IMR-90 (cell line): ENCODE data around the gene DDX54. TPM values are rescaled to one million over a fixed set of nuclear protein-coding genes. Genes with fewer than 3 reads are reported as not detected.

Source experiments
- ATAC-seq: fragments of 200-7000 bp; cut with Tn5 transposase; 2 replicates; pipeline ENCODE4 v1.9.1; 2020; ENCODE audit warnings: low read depth, mild to moderate bottlenecking, moderate library complexity
- BruUV-seq: library from RNA; stranded (reverse); fragments of 400-500 nt; replicated peaks from 2 replicates; lab custom pipeline; 2021; lab: Mats Ljungman, UMichigan
- CTCF ChIA-PET: fragments of 300-600 bp; formaldehyde crosslinking; extraction: SDS; loops from one replicate; lab custom pipeline; 2021; ENCODE audit warnings: antibody characterized with exemption; lab: Yijun Ruan, JAX
- POLR2A ChIA-PET: fragments of 300-600 bp; sonication (Branson Sonifier 250); formaldehyde crosslinking; loops from one replicate; lab custom pipeline; 2022; ENCODE audit warnings: antibody characterized with exemption; ENCODE audit not compliant: unreplicated experiment; lab: Charles Lee
- DNase-seq: peaks from one replicate; pipeline ENCODE4 v3.0.0; 2013
- H2AFZ ChIP-seq: replicated peaks from 2 replicates; pipeline ENCODE3; 2013; ENCODE audit warnings: low read length, mild to moderate bottlenecking; ENCODE audit not compliant: poor library complexity
- H2AK5ac ChIP-seq: 2 replicates; pipeline ENCODE4 v1.6.1; 2013; ENCODE audit warnings: low read depth, low read length, inconsistent platforms
- H2AK9ac ChIP-seq: replicated peaks from 2 replicates; pipeline ENCODE3; 2013; ENCODE audit warnings: mild to moderate bottlenecking, low read depth, low read length, moderate library complexity; ENCODE audit not compliant: poor library complexity
- H2BK120ac ChIP-seq: 2 replicates; pipeline ENCODE4 v1.6.1; 2013; ENCODE audit warnings: low read depth, low read length, inconsistent platforms
- H2BK15ac ChIP-seq: 3 replicates; pipeline ENCODE4 v1.6.1; 2013; ENCODE audit warnings: low read depth, low read length, inconsistent platforms
- H2BK20ac ChIP-seq: 2 replicates; pipeline ENCODE4 v1.6.1; 2013; ENCODE audit warnings: low read depth, mild to moderate bottlenecking, inconsistent platforms, low read length, moderate library complexity
- H2BK5ac ChIP-seq: 2 replicates; pipeline ENCODE4 v1.6.1; 2013; ENCODE audit warnings: mild to moderate bottlenecking, low read depth, low read length, inconsistent platforms; ENCODE audit not compliant: poor library complexity, severe bottlenecking
- H3K14ac ChIP-seq: replicated peaks from 2 replicates; pipeline ENCODE4 v1.6.1; 2013; ENCODE audit warnings: low read depth, low read length, inconsistent platforms
- H3K18ac ChIP-seq: 2 replicates; pipeline ENCODE4 v1.6.1; 2013; ENCODE audit warnings: low read depth, low read length, control low read depth
- H3K23ac ChIP-seq: 2 replicates; pipeline ENCODE4 v1.6.1; 2013; ENCODE audit warnings: low read depth, low read length, inconsistent platforms
- H3K27ac ChIP-seq: 2 replicates; pipeline ENCODE4 v1.5.1; 2013; ENCODE audit warnings: mild to moderate bottlenecking, control low read depth, low read length; ENCODE audit not compliant: insufficient read depth
- H3K27me3 ChIP-seq: 2 replicates; pipeline ENCODE4 v1.6.1; 2013; ENCODE audit warnings: low read length; ENCODE audit not compliant: control insufficient read depth, insufficient read depth
- H3K36me3 ChIP-seq: 2 replicates; pipeline ENCODE4 v1.6.1; 2013; ENCODE audit warnings: low read length, mixed read lengths; ENCODE audit not compliant: control insufficient read depth, insufficient read depth
- H3K4ac ChIP-seq: 2 replicates; pipeline ENCODE4 v1.6.1; 2013; ENCODE audit warnings: low read depth, low read length, inconsistent platforms
- H3K4me1 ChIP-seq: 2 replicates; pipeline ENCODE4 v1.6.1; 2013; ENCODE audit warnings: low read length, mixed read lengths; ENCODE audit not compliant: control insufficient read depth, insufficient read depth
- H3K4me2 ChIP-seq: 2 replicates; pipeline ENCODE4 v1.6.1; 2013; ENCODE audit warnings: low read depth, mild to moderate bottlenecking, control low read depth, low read length, moderate library complexity
- H3K4me3 ChIP-seq: 2 replicates; pipeline ENCODE4 v1.5.1; 2013; ENCODE audit warnings: low read depth, mild to moderate bottlenecking, control low read depth, low read length, moderate library complexity; ENCODE audit not compliant: insufficient read depth
- H3K56ac ChIP-seq: 2 replicates; pipeline ENCODE4 v1.6.1; 2013; ENCODE audit warnings: low read length, inconsistent platforms; ENCODE audit not compliant: insufficient read depth; ENCODE audit errors: extremely low read depth
- H3K79me1 ChIP-seq, 2 experiments: 2 replicates each; pipeline ENCODE4 v1.6.1; 2013; ENCODE audit warnings: low read length in 2 of 2, inconsistent platforms in 1 of 2, low read depth in 1 of 2
- H3K9ac ChIP-seq: 2 replicates; pipeline ENCODE4 v1.6.1; 2013; ENCODE audit warnings: low read depth, low read length, control low read depth
- H3K9me1 ChIP-seq: 2 replicates; pipeline ENCODE4 v1.6.1; 2013; ENCODE audit warnings: low read length, inconsistent platforms; ENCODE audit not compliant: insufficient read depth
- H3K9me3 ChIP-seq: 2 replicates; pipeline ENCODE4 v1.6.1; 2013; ENCODE audit warnings: low read length; ENCODE audit not compliant: control insufficient read depth, insufficient read depth
- H4K20me1 ChIP-seq: 2 replicates; pipeline ENCODE4 v1.6.1; 2013; ENCODE audit warnings: low read length, inconsistent platforms; ENCODE audit not compliant: insufficient read depth
- H4K5ac ChIP-seq: 2 replicates; pipeline ENCODE4 v1.6.1; 2013; ENCODE audit warnings: mild to moderate bottlenecking, low read depth, low read length, control low read depth
- H4K8ac ChIP-seq, 2 experiments: 2 replicates each; pipeline ENCODE4 v1.6.1; 2013; ENCODE audit warnings: low read depth in 2 of 2, low read length in 2 of 2, control low read depth in 1 of 2, inconsistent platforms in 1 of 2
- H4K91ac ChIP-seq: 2 replicates; pipeline ENCODE4 v1.6.1; 2013; ENCODE audit warnings: low read depth, low read length, inconsistent platforms; ENCODE audit not compliant: insufficient read depth
- BHLHE40 ChIP-seq: fragments of 150-350 bp; IDR thresholded peaks from 2 replicates; pipeline ENCODE4 v1.6.1; 2016; ENCODE audit warnings: mild to moderate bottlenecking, low read depth, low read length
- CEBPB ChIP-seq: IDR thresholded peaks from 2 replicates; pipeline ENCODE4 v1.6.1; 2012; ENCODE audit warnings: low read depth, low read length, improper control_type of control experiment
- CHD1 ChIP-seq: IDR thresholded peaks from 2 replicates; pipeline ENCODE4 v1.6.1; 2012; ENCODE audit warnings: low read depth, low read length, improper control_type of control experiment
- CTCF ChIP-seq: conservative IDR thresholded peaks from 2 replicates; pipeline ENCODE4 v1.5.1; 2012; ENCODE audit warnings: mild to moderate bottlenecking, low read depth, low read length, improper control_type of control experiment
- FOS ChIP-seq: fragments of 150-350 bp; IDR thresholded peaks from 2 replicates; pipeline ENCODE4 v1.6.1; 2016; ENCODE audit warnings: low read depth, low read length
- MAFK ChIP-seq: IDR thresholded peaks from 2 replicates; pipeline ENCODE4 v1.6.1; 2012; ENCODE audit warnings: low read depth, low read length, improper control_type of control experiment
- MAZ ChIP-seq: IDR thresholded peaks from 2 replicates; pipeline ENCODE4 v1.6.1; 2012; ENCODE audit warnings: low read depth, mild to moderate bottlenecking, low read length, improper control_type of control experiment, moderate library complexity, borderline replicate concordance
- MXI1 ChIP-seq: IDR thresholded peaks from 2 replicates; pipeline ENCODE4 v1.6.1; 2012; ENCODE audit warnings: low read depth, mild to moderate bottlenecking, low read length, moderate library complexity, borderline replicate concordance
- POLR2A ChIP-seq: IDR thresholded peaks from 2 replicates; pipeline ENCODE4 v1.6.1; 2012; ENCODE audit warnings: mild to moderate bottlenecking, low read depth, low read length
- RAD21 ChIP-seq: IDR thresholded peaks from 2 replicates; pipeline ENCODE4 v1.6.1; 2012; ENCODE audit warnings: low read length, improper control_type of control experiment
- RFX5 ChIP-seq: IDR thresholded peaks from 2 replicates; pipeline ENCODE4 v1.8.0; 2012; ENCODE audit warnings: low read depth, mild to moderate bottlenecking, low read length, moderate library complexity
- SMC3 ChIP-seq: fragments of 150-350 bp; IDR thresholded peaks from 2 replicates; pipeline ENCODE4 v1.6.1; 2016; ENCODE audit warnings: low read depth, mild to moderate bottlenecking, antibody characterized with exemption, low read length, moderate library complexity
- WGBS, 2 experiments: methylation state at CpG; one replicate each; pipeline versions ENCODE4 v1.1.5 to v1.1.7; 2013; ENCODE audit warnings: missing lambda C conversion rate in 2 of 2; ENCODE audit not compliant: insufficient read length in 1 of 2; ENCODE audit errors: extremely low coverage in 2 of 2; 5-methylcytosine and 5-hydroxymethylcytosine counted together
- dilution Hi-C: fragments of 300-500 bp; cut with HindIII; formaldehyde crosslinking; loops from one replicate; pipeline ENCODE4 v1.14.3; 2018; ENCODE audit warnings: low sequenced_read_pairs; ENCODE audit not compliant: unreplicated experiment
- in situ Hi-C: fragments of 300-500 bp; cut with MboI; formaldehyde crosslinking; loops from 3 replicates; pipeline ENCODE4 v1.14.3; 2019; ENCODE audit warnings: low sequenced_read_pairs, inconsistent platforms, mixed read lengths
- intact Hi-C: fragments of 100-400 bp; cut with micrococcal nuclease; formaldehyde crosslinking; loops from 2 replicates; pipeline ENCODE4 v1.10.0; 2022
- polyA plus RNA-seq, 3 experiments: library from polyadenylated mRNA; depleted of rRNA; stranded (reverse); fragments of >200 nt; gene quantifications; 2 replicates each; pipeline ENCODE4 v1.2.3, GENCODE V29; 2012; ENCODE audit warnings: low replicate concordance in 1 of 3
- total RNA-seq: library from RNA; depleted of rRNA; stranded (reverse); fragments of >200 nt; gene quantifications from 2 replicates; pipeline ENCODE4 v1.2.3, GENCODE V29; 2012
- TF ChIP-seq, protein P1 (sequence below): fragments of 150-350 bp; IDR thresholded peaks from 2 replicates; pipeline ENCODE4 v1.6.1; 2016; ENCODE audit warnings: low read depth, mild to moderate bottlenecking, low read length, moderate library complexity, borderline replicate concordance
- TF ChIP-seq, protein P2 (sequence below): fragments of 150-350 bp; IDR thresholded peaks from 2 replicates; pipeline ENCODE4 v1.6.1; 2017; ENCODE audit warnings: mild to moderate bottlenecking, antibody characterized with exemption, low read length, low read depth

The DDX54 gene
- total and polyA plus RNA-seq, 2 of the 4 experiments (the other 2 are of a cell fraction) = 23.8 to 47.5 TPM

- no peak overlapping the region for H2BK20ac ChIP-seq
- peaks cover 2% of the 10 kb centered on the region; the same call in 1 of the 2 replicates for H3K4me1 ChIP-seq
- no peak overlapping the region for H4K91ac ChIP-seq
- H3K4me2 ChIP-seq = no peak overlapping the region
- H3K27me3 ChIP-seq = no peaks in the 10 kb centered on the region
- peak overlapping the region; percentile 14; the same call in 1 of the 2 replicates for H2AK5ac ChIP-seq
- H3K9me1 ChIP-seq = no peaks in the 10 kb centered on the region
- intact Hi-C loops = no loop called here
- no peak overlapping the region for H3K9ac ChIP-seq
- no peaks in the 10 kb centered on the region for H3K36me3 ChIP-seq
- ATAC-seq = no peak
- dilution Hi-C loops = no loop called here
- TF ChIP-seq POLR2A = no peak
- TF ChIP-seq, protein P1, sequence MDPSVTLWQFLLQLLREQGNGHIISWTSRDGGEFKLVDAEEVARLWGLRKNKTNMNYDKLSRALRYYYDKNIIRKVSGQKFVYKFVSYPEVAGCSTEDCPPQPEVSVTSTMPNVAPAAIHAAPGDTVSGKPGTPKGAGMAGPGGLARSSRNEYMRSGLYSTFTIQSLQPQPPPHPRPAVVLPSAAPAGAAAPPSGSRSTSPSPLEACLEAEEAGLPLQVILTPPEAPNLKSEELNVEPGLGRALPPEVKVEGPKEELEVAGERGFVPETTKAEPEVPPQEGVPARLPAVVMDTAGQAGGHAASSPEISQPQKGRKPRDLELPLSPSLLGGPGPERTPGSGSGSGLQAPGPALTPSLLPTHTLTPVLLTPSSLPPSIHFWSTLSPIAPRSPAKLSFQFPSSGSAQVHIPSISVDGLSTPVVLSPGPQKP = no peak
- TF ChIP-seq CHD1 = no peak
- no peak for TF ChIP-seq RFX5
- no peak for TF ChIP-seq BHLHE40
- no peak for TF ChIP-seq CEBPB
- no peak for TF ChIP-seq SMC3
- TF ChIP-seq, protein P2, sequence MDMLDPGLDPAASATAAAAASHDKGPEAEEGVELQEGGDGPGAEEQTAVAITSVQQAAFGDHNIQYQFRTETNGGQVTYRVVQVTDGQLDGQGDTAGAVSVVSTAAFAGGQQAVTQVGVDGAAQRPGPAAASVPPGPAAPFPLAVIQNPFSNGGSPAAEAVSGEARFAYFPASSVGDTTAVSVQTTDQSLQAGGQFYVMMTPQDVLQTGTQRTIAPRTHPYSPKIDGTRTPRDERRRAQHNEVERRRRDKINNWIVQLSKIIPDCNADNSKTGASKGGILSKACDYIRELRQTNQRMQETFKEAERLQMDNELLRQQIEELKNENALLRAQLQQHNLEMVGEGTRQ = no peak
- no peak for TF ChIP-seq CTCF
- no peak for TF ChIP-seq RAD21
- TF ChIP-seq MXI1 = no peak
- TF ChIP-seq MAFK = no peak
- no peak for TF ChIP-seq FOS
- TF ChIP-seq MAZ = no peak
- POLR2A ChIA-PET = no interaction called here
- no peak overlapping the region for H4K5ac ChIP-seq
- no peak overlapping the region for H2BK120ac ChIP-seq
- no peak overlapping the region for H3K23ac ChIP-seq
- H2AFZ ChIP-seq = no peak overlapping the region
- H3K18ac ChIP-seq = no peak overlapping the region
- 0 out of 2 replicates have a peak overlapping the region, but pooled peaks have one; percentile 6 for H3K4ac ChIP-seq
- H4K20me1 ChIP-seq = no peaks in the 10 kb centered on the region
- no peak overlapping the region for H2AK9ac ChIP-seq
- H3K14ac ChIP-seq = no peak overlapping the region
- H3K27ac ChIP-seq = no peak overlapping the region
- H4K8ac ChIP-seq = no peak overlapping the region
- CTCF ChIA-PET = no interaction called here
- H2BK5ac ChIP-seq = no peak overlapping the region
- H3K4me3 ChIP-seq = no peak overlapping the region
- H2BK15ac ChIP-seq = no peak overlapping the region
- H3K56ac ChIP-seq = no peak overlapping the region
- WGBS, 2 experiments = 83% methylated on average over 4 of the region's 14 CpGs; no CpG with 5 or more reads in 1 of the 2 experiments
- BruUV-seq = no TSS peak
- no peaks in the 10 kb centered on the region for H3K79me1 ChIP-seq
- no peaks in the 10 kb centered on the region for H3K9me3 ChIP-seq
- in situ Hi-C loops = no loop called here
- DNase-seq = no peak
Measured at GRCh38 chr12:113201187-113202177, 16.2 kb upstream of the DDX54 start.
